Memory B cell (primary cell): ENCODE data around the gene TCP10L.
"Not testable (repeated sequence)": the region's sequence is repeated elsewhere in the genome, so short reads cannot be mapped to it uniquely, and the experiment has no call there.

Source experiments
- ATAC-seq: fragments of 150-1000 bp; cut with Tn5 transposase; 2 replicates; pipeline ENCODE4 v1.10.0; 2021; ENCODE audit warnings: low read depth, mild to moderate bottlenecking, moderate library complexity
- DNase-seq, 2 donors: peaks; one replicate each; pipeline ENCODE4 v3.0.0; 2022; ENCODE audit warnings: low spot score in 2 of 2
- H3K27ac Mint-ChIP-seq: one replicate; pipeline ENCODE4 v1.8.0; 2022; ENCODE audit warnings: mild to moderate bottlenecking, moderate library complexity, mixed read lengths
- H3K27me3 Mint-ChIP-seq: one replicate; pipeline ENCODE4 v1.8.0; 2022; ENCODE audit warnings: mixed read lengths
- H3K36me3 Mint-ChIP-seq: one replicate; pipeline ENCODE4 v1.8.0; 2022; ENCODE audit warnings: mild to moderate bottlenecking, mixed read lengths
- H3K4me1 Mint-ChIP-seq: one replicate; pipeline ENCODE4 v1.8.0; 2022; ENCODE audit warnings: mixed read lengths
- H3K4me3 Mint-ChIP-seq: one replicate; pipeline ENCODE4 v1.8.0; 2022; ENCODE audit warnings: mild to moderate bottlenecking, moderate library complexity, mixed read lengths
- H3K9me3 Mint-ChIP-seq: one replicate; pipeline ENCODE4 v1.8.0; 2022; ENCODE audit warnings: mixed read lengths

TCP10L gene

DNA sequence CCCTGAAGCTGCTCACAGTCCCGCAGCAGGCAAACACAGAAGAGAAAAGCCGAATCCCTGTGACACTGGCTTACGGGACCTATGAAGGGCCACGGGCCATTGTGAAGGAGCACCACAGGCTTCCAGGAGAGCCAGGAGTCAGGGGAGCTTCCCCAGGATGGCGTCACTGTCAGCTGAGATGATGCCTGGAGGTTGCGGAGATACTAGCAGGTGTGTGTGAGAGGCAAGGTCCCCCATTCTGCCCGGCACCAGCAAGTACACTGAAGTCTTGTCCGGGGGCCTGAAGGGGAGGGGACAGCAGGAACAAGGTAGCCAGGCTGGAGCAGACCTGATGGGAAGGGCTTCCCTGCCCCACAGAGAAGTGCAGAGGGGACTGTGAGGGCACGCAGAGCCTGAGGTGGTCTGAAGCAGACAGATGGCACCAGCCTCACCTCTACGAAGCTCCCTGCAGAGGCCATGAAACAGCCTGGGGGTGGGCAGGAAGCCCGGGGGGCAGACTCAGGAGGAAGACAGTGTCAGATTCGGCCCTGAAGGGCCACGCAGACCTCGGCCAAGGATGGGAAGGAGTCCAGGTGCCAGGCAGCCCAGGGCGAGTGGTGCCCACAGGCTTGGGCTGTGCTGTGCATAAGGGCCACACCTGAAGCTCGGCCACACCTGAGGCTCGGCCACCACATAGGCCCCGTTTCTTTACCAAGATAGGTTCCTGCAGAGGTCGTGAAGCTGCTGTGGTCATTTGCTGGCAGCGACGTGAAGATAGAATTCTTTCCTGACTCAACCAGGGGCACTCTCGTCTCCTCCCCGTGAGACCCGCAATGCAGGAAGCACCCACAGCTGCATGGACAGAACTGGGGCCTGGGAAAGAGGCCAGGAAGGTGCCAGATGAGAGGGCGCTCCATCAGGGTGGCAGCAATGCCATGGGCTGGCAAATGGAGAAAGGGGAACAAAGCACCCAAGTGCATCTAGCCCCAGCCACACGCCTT is 10.1 kb downstream of the TCP10L start:
- Mint-ChIP-seq H3K4me3 (no peak overlapping the region), H3K27ac (no peak overlapping the region), H3K36me3 (no peaks in the 10 kb centered on the region), H3K9me3 (no peaks in the 10 kb centered on the region), H3K27me3 (peaks cover 5% of the 10 kb centered on the region), H3K4me1 (peaks cover 3% of the 10 kb centered on the region)
- no peak for DNase-seq
- ATAC-seq: no peak

DNA sequence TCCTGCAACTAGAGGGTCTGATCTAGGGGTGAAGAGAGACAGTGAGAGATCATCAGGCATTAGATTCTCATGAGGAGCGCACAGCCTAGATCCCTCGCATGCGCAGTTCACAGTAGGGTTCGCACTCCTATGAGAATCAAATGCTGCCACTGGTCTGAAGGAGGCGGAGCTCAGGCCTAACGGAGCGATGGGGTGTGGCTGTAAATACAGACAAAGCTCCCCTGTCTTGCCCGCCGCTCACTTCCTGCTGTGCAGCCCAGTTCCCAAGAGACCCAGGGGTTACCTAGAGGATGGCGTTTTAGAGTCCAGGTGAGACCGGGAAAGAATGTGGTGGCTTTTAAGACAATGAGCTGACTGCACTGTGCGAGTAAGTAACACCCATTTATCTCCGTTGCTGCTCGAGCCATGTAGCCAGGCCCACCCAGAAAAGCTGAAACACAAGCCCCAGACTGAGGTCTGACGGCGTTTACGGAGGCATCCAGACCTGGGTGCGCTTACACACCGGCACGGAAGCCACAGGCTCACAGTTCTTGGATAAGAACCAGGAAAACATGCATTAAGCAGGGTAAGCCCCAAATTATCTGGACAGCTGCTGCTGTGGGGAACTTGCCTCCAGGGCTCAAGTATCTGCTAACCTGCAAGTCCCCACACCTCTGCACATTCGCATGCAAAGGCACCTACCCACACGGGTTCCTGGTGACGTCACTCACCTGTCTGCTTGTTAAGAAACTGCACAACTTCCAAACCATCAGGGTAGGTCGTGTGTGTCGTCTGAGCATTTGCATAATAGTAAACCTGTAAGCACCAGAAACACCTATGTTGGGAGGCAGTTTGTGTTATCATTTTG is 12.5 kb downstream of the TCP10L start:
- no peak overlapping the region for H3K27ac Mint-ChIP-seq

DNA sequence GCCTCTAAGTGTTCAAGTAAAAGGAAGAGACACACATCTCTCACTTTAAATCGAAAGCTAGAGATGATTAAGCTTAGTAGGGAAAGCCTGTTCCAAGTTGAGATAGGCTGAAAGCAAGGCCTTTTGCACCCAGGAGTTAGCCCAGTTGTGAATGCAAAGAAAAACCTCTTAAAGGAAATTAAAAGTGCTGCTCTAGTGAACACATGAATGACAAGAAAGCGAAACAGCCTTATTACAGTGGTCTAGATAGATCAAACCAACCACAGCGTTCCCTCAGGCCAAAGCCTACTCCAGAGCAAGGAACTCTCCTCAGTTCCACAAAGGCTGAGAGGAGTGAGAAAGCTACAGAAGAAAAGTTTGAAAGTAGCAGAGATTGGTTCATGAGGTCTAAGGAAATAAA is 14.9 kb downstream of the TCP10L start:
- DNase-seq: no peak
- Mint-ChIP-seq H3K9me3 (peaks cover 1% of the 10 kb centered on the region), H3K4me1 (peaks cover 7% of the 10 kb centered on the region), H3K36me3 (no peaks in the 10 kb centered on the region), H3K27ac (no peak overlapping the region), H3K27me3 (peaks cover 8% of the 10 kb centered on the region), H3K4me3 (peak overlapping the region; percentile 33)
- no peak for ATAC-seq

More for the DNA sequence above, 12.5 kb downstream of the TCP10L start:
- Mint-ChIP-seq H3K36me3 (no peaks in the 10 kb centered on the region), H3K4me1 (peaks cover 7% of the 10 kb centered on the region), H3K4me3 (no peak overlapping the region), H3K27me3 (peaks cover 5% of the 10 kb centered on the region), H3K9me3 (no peaks in the 10 kb centered on the region)
- DNase-seq (no peak), ATAC-seq (no peak)

DNA sequence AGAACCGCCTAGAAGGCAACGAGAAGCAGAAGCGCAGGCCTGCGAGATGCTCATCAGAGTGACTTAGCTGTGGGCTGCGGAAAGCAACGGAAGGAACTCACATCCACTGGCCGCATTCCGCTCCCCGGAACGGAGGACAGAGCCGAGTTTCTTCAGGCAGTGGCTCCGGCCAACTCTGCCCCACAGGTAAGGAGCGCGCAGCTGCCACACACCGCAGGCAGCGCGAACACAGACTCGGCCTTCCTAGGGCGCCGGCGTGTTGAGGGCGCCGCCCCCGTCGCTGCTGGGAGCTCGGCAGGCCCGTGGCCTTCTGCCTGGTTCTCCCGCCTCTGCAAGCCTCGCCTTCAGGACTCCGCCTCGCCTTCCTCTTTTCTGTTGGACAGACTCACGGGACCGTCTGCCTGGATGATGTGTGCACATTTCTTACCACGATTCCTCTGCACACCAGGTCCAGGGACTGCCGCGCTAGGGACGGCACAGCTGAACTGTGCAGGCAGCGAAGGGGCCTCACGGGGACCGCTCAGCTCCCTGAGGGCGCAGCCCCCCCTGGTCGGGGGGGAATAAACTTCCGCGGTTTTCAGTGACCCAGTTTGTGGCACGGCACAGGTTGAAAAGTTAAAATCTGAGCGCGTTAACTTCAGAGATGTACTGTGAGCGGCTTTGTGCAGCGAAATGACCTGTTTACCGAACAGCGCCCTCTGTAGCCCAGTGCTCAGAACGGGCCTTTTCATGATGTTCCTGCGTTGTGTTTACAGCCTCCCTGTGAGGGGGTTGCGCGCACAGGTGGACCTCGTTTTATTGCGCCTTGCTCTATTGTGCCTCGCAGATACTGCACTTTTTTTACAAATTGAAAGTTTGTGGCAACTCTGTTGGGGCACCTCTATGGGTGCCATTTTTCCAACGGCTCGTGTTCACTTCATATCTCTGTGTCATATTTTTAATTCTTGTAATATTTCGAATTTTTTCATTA is 15.8 kb downstream of the TCP10L start:
- peaks cover 7% of the 10 kb centered on the region for H3K4me1 Mint-ChIP-seq
- ATAC-seq (peak; percentile 91), DNase-seq (peak; percentile 65 to 70)
- peaks cover 5% of the 10 kb centered on the region for H3K9me3 Mint-ChIP-seq
- H3K4me3 Mint-ChIP-seq: peak overlapping the region; percentile 91
- H3K27me3 Mint-ChIP-seq: peaks cover 5% of the 10 kb centered on the region
- no peak overlapping the region for H3K27ac Mint-ChIP-seq
- no peaks in the 10 kb centered on the region for H3K36me3 Mint-ChIP-seq

DNA sequence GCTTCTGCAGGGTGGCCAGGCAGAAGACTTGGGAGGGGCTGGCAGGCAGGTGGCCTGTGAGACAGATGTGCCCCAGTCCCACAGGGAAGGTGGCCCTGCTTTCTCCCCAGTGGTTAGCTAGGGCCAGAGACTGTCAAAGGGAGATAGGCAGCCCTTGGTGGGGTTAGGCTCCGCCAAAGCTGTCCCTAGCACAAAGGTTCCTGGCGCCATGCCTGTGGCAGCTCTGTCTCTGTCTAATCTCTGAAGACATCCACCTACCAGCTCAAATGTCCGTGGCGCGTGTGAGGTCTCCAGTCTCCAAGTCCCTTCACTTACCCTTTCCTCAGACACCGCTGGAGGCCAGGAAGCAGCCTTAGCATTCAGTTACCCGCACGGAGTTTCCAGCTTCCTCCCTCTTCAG is 17.7 kb downstream of the TCP10L start:
- Mint-ChIP-seq H3K27ac (no peak overlapping the region), H3K4me3 (no peak overlapping the region), H3K9me3 (peaks cover 5% of the 10 kb centered on the region), H3K36me3 (no peaks in the 10 kb centered on the region), H3K4me1 (peaks cover 7% of the 10 kb centered on the region), H3K27me3 (peaks cover 5% of the 10 kb centered on the region)
- DNase-seq (no peak), ATAC-seq (no peak)

- ATAC-seq: no peak
- H3K4me3 Mint-ChIP-seq: no peak overlapping the region
- no peaks in the 10 kb centered on the region for H3K36me3 Mint-ChIP-seq
- DNase-seq: no peak
- peaks cover 5% of the 10 kb centered on the region for H3K27me3 Mint-ChIP-seq
- peaks cover 5% of the 10 kb centered on the region for H3K9me3 Mint-ChIP-seq
- H3K4me1 Mint-ChIP-seq: peaks cover 4% of the 10 kb centered on the region
- no peak overlapping the region for H3K27ac Mint-ChIP-seq
Measured at GRCh38 chr21:32566741-32567389, 18.5 kb downstream of the TCP10L start.

GRCh38 chr21:32565856-32566465 is 19.4 kb downstream of the TCP10L start:
- Mint-ChIP-seq H3K4me3 (no peak overlapping the region), H3K4me1 (peaks cover 4% of the 10 kb centered on the region), H3K36me3 (no peaks in the 10 kb centered on the region), H3K9me3 (peaks cover 5% of the 10 kb centered on the region), H3K27me3 (peaks cover 5% of the 10 kb centered on the region), H3K27ac (no peak overlapping the region)
- DNase-seq (no peak), ATAC-seq (no peak)

- no peaks in the 10 kb centered on the region for H3K4me1 Mint-ChIP-seq
- H3K36me3 Mint-ChIP-seq: no peaks in the 10 kb centered on the region
- ATAC-seq: no peak
Measured at GRCh38 chr21:32562915-32563314, 22.4 kb downstream of the TCP10L start.

GRCh38 chr21:32562426-32562825 is 22.9 kb downstream of the TCP10L start:
- H3K27me3 Mint-ChIP-seq: peaks cover 5% of the 10 kb centered on the region
- H3K4me1 Mint-ChIP-seq: no peaks in the 10 kb centered on the region
- ATAC-seq (no peak), DNase-seq (no peak)
- H3K4me3 Mint-ChIP-seq: no peak overlapping the region
- no peaks in the 10 kb centered on the region for H3K36me3 Mint-ChIP-seq
- peaks cover 5% of the 10 kb centered on the region for H3K9me3 Mint-ChIP-seq
- no peak overlapping the region for H3K27ac Mint-ChIP-seq

More at GRCh38 chr21:32562915-32563314, 22.4 kb downstream of the TCP10L start:
- Mint-ChIP-seq H3K9me3 (peaks cover 5% of the 10 kb centered on the region), H3K4me3 (no peak overlapping the region), H3K27ac (no peak overlapping the region), H3K27me3 (peaks cover 4% of the 10 kb centered on the region)
- no peak for DNase-seq

DNA sequence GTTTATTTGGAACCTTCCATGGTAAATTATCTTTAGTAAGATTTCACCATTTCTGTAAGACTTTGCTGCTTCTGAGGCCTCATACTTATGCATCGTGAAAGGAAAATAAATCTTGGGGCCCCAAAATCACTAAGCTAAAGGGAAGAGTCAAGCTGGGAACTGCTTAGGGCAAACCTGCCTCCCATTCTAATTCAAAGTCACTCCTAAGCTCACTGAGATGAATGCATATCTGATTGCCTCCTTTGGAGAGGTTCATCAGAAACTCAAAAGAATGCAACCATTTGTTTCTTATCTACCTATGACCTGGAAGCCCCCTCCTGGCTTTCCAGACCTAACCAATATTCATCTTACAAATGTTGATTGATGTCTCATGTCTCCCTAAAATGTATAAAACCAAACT is 23.8 kb downstream of the TCP10L start:
- not testable (repeated sequence) for DNase-seq, H3K4me1 Mint-ChIP-seq, H3K36me3 Mint-ChIP-seq, ATAC-seq, H3K27ac Mint-ChIP-seq, H3K4me3 Mint-ChIP-seq, H3K27me3 Mint-ChIP-seq, H3K9me3 Mint-ChIP-seq

GRCh38 chr21:32560896-32561295 is 24.4 kb downstream of the TCP10L start:
- no peak for ATAC-seq
- no peak overlapping the region for H3K4me3 Mint-ChIP-seq
- H3K4me1 Mint-ChIP-seq: no peaks in the 10 kb centered on the region
- no peak overlapping the region for H3K27ac Mint-ChIP-seq
- peaks cover 6% of the 10 kb centered on the region for H3K27me3 Mint-ChIP-seq
- H3K9me3 Mint-ChIP-seq: peaks cover 5% of the 10 kb centered on the region
- no peak for DNase-seq
- no peaks in the 10 kb centered on the region for H3K36me3 Mint-ChIP-seq

GRCh38 chr21:32559006-32559610 is 26.2 kb downstream of the TCP10L start:
- Mint-ChIP-seq H3K27me3 (peaks cover 3% of the 10 kb centered on the region), H3K4me1 (no peaks in the 10 kb centered on the region), H3K36me3 (no peaks in the 10 kb centered on the region), H3K9me3 (no peaks in the 10 kb centered on the region), H3K4me3 (no peak overlapping the region), H3K27ac (no peak overlapping the region)
- ATAC-seq (no peak), DNase-seq (no peak)
